A673 (cell line): ENCODE measurements around the gene HGD. TPM values are rescaled to one million over a fixed set of nuclear protein-coding genes. Genes with fewer than 3 reads are reported as not detected.

Source experiments
- BruUV-seq: library from RNA; stranded (reverse); fragments of 400-500 nt; replicated peaks from 2 replicates; lab custom pipeline; 2021; lab: Mats Ljungman, UMichigan
- CTCF ChIA-PET: fragments of 300-600 bp; sonication (Branson Sonifier 250); formaldehyde crosslinking; loops from one replicate; lab custom pipeline; 2022; ENCODE audit warnings: antibody characterized with exemption; lab: Charles Lee
- POLR2A ChIA-PET: fragments of 300-600 bp; sonication (Branson Sonifier 250); formaldehyde crosslinking; loops from one replicate; lab custom pipeline; 2022; ENCODE audit warnings: antibody characterized with exemption; ENCODE audit not compliant: low non-redundant PET; lab: Charles Lee
- DNase-seq: peaks from one replicate; pipeline ENCODE4 v3.0.0-alpha.2; 2015; ENCODE audit warnings: low spot score
- H3K27ac ChIP-seq: fragments of 200-600 bp; sonication (generic); 2 replicates; pipeline ENCODE4 v1.5.1; 2016; ENCODE audit warnings: mixed run types, low read depth, mild to moderate bottlenecking, mixed read lengths, antibody characterized with exemption, low read length; ENCODE audit not compliant: poor library complexity, severe bottlenecking
- H3K27me3 ChIP-seq: fragments of 200-600 bp; sonication (generic); replicated peaks from 2 replicates; pipeline ENCODE4 v1.6.1; 2017; ENCODE audit warnings: mixed run types, low read depth, mild to moderate bottlenecking, mixed read lengths, antibody characterized with exemption, low read length; ENCODE audit not compliant: insufficient read depth, poor library complexity
- H3K36me3 ChIP-seq: fragments of 200-600 bp; sonication (generic); 2 replicates; pipeline ENCODE4 v1.6.1; 2016; ENCODE audit warnings: mixed run types, mild to moderate bottlenecking, mixed read lengths, antibody characterized with exemption, low read length; ENCODE audit not compliant: insufficient read depth, poor library complexity, severe bottlenecking
- H3K4me1 ChIP-seq: fragments of 200-600 bp; sonication (generic); 2 replicates; pipeline ENCODE4 v1.6.1; 2017; ENCODE audit warnings: mixed run types, mild to moderate bottlenecking, mixed read lengths, antibody characterized with exemption, low read length; ENCODE audit not compliant: insufficient read depth, poor library complexity, severe bottlenecking
- H3K4me3 ChIP-seq: fragments of 200-600 bp; sonication (generic); 2 replicates; pipeline ENCODE4 v1.5.1; 2016; ENCODE audit warnings: low read depth, mixed run types, mild to moderate bottlenecking, mixed read lengths, low read length; ENCODE audit not compliant: poor library complexity, severe bottlenecking
- H3K9me3 ChIP-seq: fragments of 200-600 bp; sonication (generic); 2 replicates; pipeline ENCODE4 v1.6.1; 2016; ENCODE audit warnings: mixed run types, low read depth, mild to moderate bottlenecking, mixed read lengths, antibody characterized with exemption, low read length; ENCODE audit not compliant: poor library complexity, severe bottlenecking
- CTCF ChIP-seq: fragments of 300-800, 200-600 bp; sonication (generic); conservative IDR thresholded peaks from 2 replicates; pipeline ENCODE4 v1.5.1; 2017; ENCODE audit warnings: low read depth, mild to moderate bottlenecking, antibody characterized with exemption, low read length, moderate library complexity, mixed read lengths
- EZH2 ChIP-seq: fragments of 200-600 bp; sonication (generic); IDR thresholded peaks from 2 replicates; pipeline ENCODE4 v1.6.1; 2017; ENCODE audit warnings: borderline replicate concordance, low read depth, mild to moderate bottlenecking, mixed read lengths, antibody characterized with exemption, low read length; ENCODE audit not compliant: poor library complexity, severe bottlenecking
- intact Hi-C: fragments of 100-400 bp; cut with micrococcal nuclease; formaldehyde crosslinking; loops from one replicate; pipeline ENCODE4 v1.10.0; 2022; ENCODE audit not compliant: unreplicated experiment
- total RNA-seq: library from RNA; stranded (reverse); gene quantifications from 2 replicates; pipeline ENCODE4 v1.2.3, GENCODE V29; 2021

The HGD gene
- total RNA-seq, 1 experiment from 2014 or later, result 0.28 TPM

DNA sequence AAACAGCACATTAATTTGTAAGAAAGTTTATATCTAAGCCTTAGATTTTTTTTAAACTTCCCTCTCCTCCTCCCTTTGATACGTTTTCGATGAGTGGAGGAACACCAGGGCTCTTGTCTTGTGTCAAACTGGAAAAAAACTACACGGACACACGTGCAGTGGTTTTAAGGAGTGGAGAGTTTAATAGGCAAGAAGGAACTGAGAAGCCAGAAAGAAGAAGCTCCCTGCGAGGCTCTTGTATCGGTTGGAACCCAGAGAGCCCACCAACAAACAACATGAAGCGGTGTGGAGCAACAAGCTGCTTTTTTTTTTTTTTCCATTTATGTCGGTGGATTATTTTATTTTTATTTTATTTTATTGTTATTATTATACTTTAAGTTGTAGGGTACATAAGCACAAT lies 67.3 kb downstream of the HGD start:
- TF ChIP-seq CTCF, result no peak
- TF ChIP-seq EZH2, result no peak
- Histone ChIP-seq H3K4me3 (no peak overlapping the region), H3K9me3 (no peaks in the 10 kb centered on the region), H3K27me3 (no peaks in the 10 kb centered on the region), H3K4me1 (no peaks in the 10 kb centered on the region), H3K27ac (no peak overlapping the region), H3K36me3 (no peaks in the 10 kb centered on the region)
- no TSS peak for BruUV-seq
- CTCF ChIA-PET, result no interaction called here
- intact Hi-C loops, result no loop called here
- DNase-seq, result no peak
- POLR2A ChIA-PET, result interaction anchor here (0.6 kb wide), 3 partner anchors 58 to 258 kb away, joined by 3 to 7 read pairs (median 5); no protein-coding TSS in a partner anchor

DNA sequence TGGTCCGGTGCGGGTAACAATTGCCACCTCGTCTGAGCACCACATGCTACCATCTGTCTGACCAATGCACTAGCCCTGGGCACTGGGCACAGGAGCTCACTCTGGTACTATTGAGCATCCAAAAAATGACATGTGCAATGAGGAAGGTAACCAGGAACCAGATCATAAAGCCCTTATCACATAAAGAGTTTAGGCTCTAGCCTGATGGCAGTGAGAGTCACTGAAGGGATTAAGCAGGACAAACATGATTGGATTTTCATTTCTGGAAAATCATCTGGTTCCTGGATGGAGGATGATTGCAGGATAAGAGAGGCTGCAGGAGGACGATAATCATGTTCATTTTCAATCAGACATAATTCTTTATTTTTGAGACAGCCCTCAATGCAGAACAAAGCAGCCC lies 73.5 kb downstream of the HGD start:
- POLR2A ChIA-PET, result no interaction called here
- Histone ChIP-seq H3K27ac (no peak overlapping the region), H3K4me1 (no peaks in the 10 kb centered on the region), H3K9me3 (no peaks in the 10 kb centered on the region), H3K4me3 (no peak overlapping the region), H3K36me3 (no peaks in the 10 kb centered on the region), H3K27me3 (no peaks in the 10 kb centered on the region)
- no peak for DNase-seq
- intact Hi-C loops, result no loop called here
- no TSS peak for BruUV-seq
- CTCF ChIA-PET, result no interaction called here
- TF ChIP-seq EZH2 (no peak), CTCF (no peak)

- POLR2A ChIA-PET, result no interaction called here
- CTCF ChIA-PET, result no interaction called here
- no TSS peak for BruUV-seq
- DNase-seq, result no peak
- H3K4me3 ChIP-seq, result no peak overlapping the region
- no peaks in the 10 kb centered on the region for H3K9me3 ChIP-seq
- no peaks in the 10 kb centered on the region for H3K27me3 ChIP-seq
- peaks cover 27% of the 10 kb centered on the region for H3K36me3 ChIP-seq
- H3K27ac ChIP-seq, result no peak overlapping the region
- no peak for TF ChIP-seq EZH2
- no peak for TF ChIP-seq CTCF
- H3K4me1 ChIP-seq, result peaks cover 3% of the 10 kb centered on the region
- intact Hi-C loops, result no loop called here
Measured at GRCh38 chr3:120604784-120605183, 77.3 kb downstream of the HGD start.
